PC-3 (cell line): ENCODE results near the gene SLC43A1. TPM values are rescaled to one million over a fixed set of nuclear protein-coding genes. Genes with fewer than 3 reads are reported as not detected.

Experiments
- ATAC-seq: fragments of 200-7000 bp; cut with Tn5 transposase; 2 replicates; pipeline ENCODE4 v1.9.1; 2020; ENCODE audit warnings: mild to moderate bottlenecking, moderate library complexity
- BruUV-seq: library from RNA; stranded (reverse); fragments of 400-500 nt; replicated peaks from 2 replicates; lab custom pipeline; 2021; lab: Mats Ljungman, UMichigan
- CTCF ChIA-PET: fragments of 300-600 bp; sonication (Branson Sonifier 250); formaldehyde crosslinking; loops from one replicate; lab custom pipeline; 2022; ENCODE audit warnings: antibody characterized with exemption; lab: Charles Lee
- POLR2A ChIA-PET: fragments of 300-600 bp; sonication (Branson Sonifier 250); formaldehyde crosslinking; loops from one replicate; lab custom pipeline; 2022; ENCODE audit warnings: antibody characterized with exemption; ENCODE audit not compliant: unreplicated experiment; lab: Charles Lee
- DNase-seq: peaks from one replicate; pipeline ENCODE4 v3.0.0-alpha.2; 2015
- H2AFZ ChIP-seq: fragments of 300-600 bp; sonication (generic); 2 replicates; pipeline ENCODE4 v1.6.0; 2016; ENCODE audit warnings: antibody characterized with exemption, low read length
- H3F3A ChIP-seq: fragments of 300-600 bp; sonication (generic); one replicate; pipeline ENCODE4 v1.6.0; 2017; ENCODE audit warnings: antibody characterized with exemption, low read length, control low read depth, mild to moderate bottlenecking; ENCODE audit not compliant: unreplicated experiment
- H3K27ac ChIP-seq: fragments of 300-600 bp; sonication (generic); 2 replicates; pipeline ENCODE4 v1.5.1; 2016; ENCODE audit warnings: mild to moderate bottlenecking, low read length
- H3K27me3 ChIP-seq: fragments of 300-600 bp; sonication (generic); 2 replicates; pipeline ENCODE4 v1.6.1; 2016; ENCODE audit warnings: low read length, mixed read lengths
- H3K36me3 ChIP-seq: fragments of 300-600 bp; sonication (generic); 2 replicates; pipeline ENCODE4 v1.6.1; 2016; ENCODE audit warnings: low read depth, mixed run types, low read length, mixed read lengths
- H3K4me1 ChIP-seq: fragments of 300-600 bp; sonication (generic); 2 replicates; pipeline ENCODE4 v1.5.1; 2016; ENCODE audit warnings: low read length; ENCODE audit not compliant: insufficient read depth
- H3K4me2 ChIP-seq: fragments of 300-600 bp; sonication (generic); 2 replicates; pipeline ENCODE4 v1.6.0; 2016; ENCODE audit warnings: low read length
- H3K4me3 ChIP-seq: fragments of 300-600 bp; sonication (generic); 2 replicates; pipeline ENCODE4 v1.5.1; 2016; ENCODE audit warnings: mild to moderate bottlenecking, low read length, mixed read lengths
- H3K79me2 ChIP-seq: fragments of 300-600 bp; sonication (generic); 2 replicates; pipeline ENCODE4 v1.6.1; 2017; ENCODE audit warnings: low read length, mixed read lengths
- H3K9ac ChIP-seq: fragments of 300-600 bp; sonication (generic); 2 replicates; pipeline ENCODE4 v1.6.0; 2016; ENCODE audit warnings: mild to moderate bottlenecking, low read length
- H3K9me2 ChIP-seq: fragments of 300-600 bp; sonication (generic); replicated peaks from 2 replicates; pipeline ENCODE4 v1.6.1; 2016; ENCODE audit warnings: mixed run types, low read length, mixed read lengths
- H3K9me3 ChIP-seq: fragments of 300-600 bp; sonication (generic); 2 replicates; pipeline ENCODE4 v1.6.1; 2016; ENCODE audit warnings: low read length, mixed read lengths
- H4K20me1 ChIP-seq: fragments of 300-600 bp; sonication (generic); 2 replicates; pipeline ENCODE4 v1.6.1; 2016; ENCODE audit warnings: low read length, mixed read lengths
- EZH2 ChIP-seq: fragments of 300-600 bp; sonication (generic); IDR thresholded peaks from one replicate; pipeline ENCODE4 v1.6.1; 2017; ENCODE audit warnings: antibody characterized with exemption, mild to moderate bottlenecking, low read length; ENCODE audit not compliant: unreplicated experiment
- EZH2phosphoT487 ChIP-seq: fragments of 300-600 bp; sonication (generic); IDR thresholded peaks from 2 replicates; pipeline ENCODE4 v1.6.1; 2018; ENCODE audit warnings: mild to moderate bottlenecking, antibody characterized with exemption, low read length, borderline replicate concordance
- intact Hi-C: fragments of 100-400 bp; cut with micrococcal nuclease; formaldehyde crosslinking; loops from 2 replicates; pipeline ENCODE4 v1.9.0; 2023
- total RNA-seq: library from RNA; depleted of rRNA; stranded (reverse); fragments of >200 nt; gene quantifications from 2 replicates; pipeline ENCODE4 v1.2.3, GENCODE V29; 2014
- TF ChIP-seq, protein P1 (sequence below): fragments of 300-600 bp; sonication (generic); conservative IDR thresholded peaks from 2 replicates; pipeline ENCODE4 v1.5.1; 2017; ENCODE audit warnings: antibody characterized with exemption, low read depth, mild to moderate bottlenecking, low read length

SLC43A1 gene
- total RNA-seq, 1 experiment from 2014 or later = 12.4 TPM

GRCh38 chr11:57493507-57494503 is 21.7 kb downstream of the SLC43A1 start:
- ChIA-PET POLR2A (interaction anchor here (0.5 kb wide), 1 partner anchor 148 kb away, joined by 7 read pairs; no protein-coding TSS in a partner anchor), CTCF (interaction anchor here (0.6 to 1.4 kb wide), 11 partner anchors 8 to 154 kb away, joined by 3 to 12 read pairs (median 7); no protein-coding TSS in a partner anchor)
- Histone ChIP-seq H3K27me3 (no peaks in the 10 kb centered on the region), H3K4me3 (no peak overlapping the region), H3K79me2 (no peaks in the 10 kb centered on the region), H3K4me1 (no peaks in the 10 kb centered on the region), H3K27ac (no peak overlapping the region), H3K36me3 (no peaks in the 10 kb centered on the region; the same call in 1 of the 2 replicates), H3K9me2 (no peaks in the 10 kb centered on the region), H3K4me2 (no peak overlapping the region), H3K9me3 (no peaks in the 10 kb centered on the region), H2AFZ (no peak overlapping the region), H3K9ac (no peak overlapping the region), H3F3A (no peaks in the 10 kb centered on the region), H4K20me1 (no peaks in the 10 kb centered on the region)
- TF ChIP-seq EZH2 (no peak), EZH2phosphoT487 (no peak)
- TF ChIP-seq, protein P1, sequence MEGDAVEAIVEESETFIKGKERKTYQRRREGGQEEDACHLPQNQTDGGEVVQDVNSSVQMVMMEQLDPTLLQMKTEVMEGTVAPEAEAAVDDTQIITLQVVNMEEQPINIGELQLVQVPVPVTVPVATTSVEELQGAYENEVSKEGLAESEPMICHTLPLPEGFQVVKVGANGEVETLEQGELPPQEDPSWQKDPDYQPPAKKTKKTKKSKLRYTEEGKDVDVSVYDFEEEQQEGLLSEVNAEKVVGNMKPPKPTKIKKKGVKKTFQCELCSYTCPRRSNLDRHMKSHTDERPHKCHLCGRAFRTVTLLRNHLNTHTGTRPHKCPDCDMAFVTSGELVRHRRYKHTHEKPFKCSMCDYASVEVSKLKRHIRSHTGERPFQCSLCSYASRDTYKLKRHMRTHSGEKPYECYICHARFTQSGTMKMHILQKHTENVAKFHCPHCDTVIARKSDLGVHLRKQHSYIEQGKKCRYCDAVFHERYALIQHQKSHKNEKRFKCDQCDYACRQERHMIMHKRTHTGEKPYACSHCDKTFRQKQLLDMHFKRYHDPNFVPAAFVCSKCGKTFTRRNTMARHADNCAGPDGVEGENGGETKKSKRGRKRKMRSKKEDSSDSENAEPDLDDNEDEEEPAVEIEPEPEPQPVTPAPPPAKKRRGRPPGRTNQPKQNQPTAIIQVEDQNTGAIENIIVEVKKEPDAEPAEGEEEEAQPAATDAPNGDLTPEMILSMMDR = peak; percentile 98
- ATAC-seq (peak; percentile 79), DNase-seq (peak; percentile 85)
- BruUV-seq = TSS peak; percentile 99
- intact Hi-C loops = loop anchor here (1.0 kb wide), 1 partner anchor 33 kb away; no protein-coding TSS in a partner anchor

- Histone ChIP-seq H3K27ac (no peak overlapping the region), H3K36me3 (no peaks in the 10 kb centered on the region; the same call in 1 of the 2 replicates), H3K4me3 (no peak overlapping the region), H4K20me1 (no peaks in the 10 kb centered on the region), H2AFZ (no peak overlapping the region), H3K9ac (no peak overlapping the region), H3K79me2 (no peaks in the 10 kb centered on the region), H3K9me2 (no peaks in the 10 kb centered on the region), H3K9me3 (no peaks in the 10 kb centered on the region), H3K27me3 (no peaks in the 10 kb centered on the region), H3K4me1 (no peaks in the 10 kb centered on the region), H3K4me2 (no peak overlapping the region), H3F3A (no peaks in the 10 kb centered on the region)
- ChIA-PET POLR2A (no interaction called here), CTCF (no interaction called here)
- no TSS peak for BruUV-seq
- intact Hi-C loops = no loop called here
- ATAC-seq (no peak), DNase-seq (no peak)
- no peak for TF ChIP-seq EZH2
- TF ChIP-seq, protein P1 = peak; percentile 76
- TF ChIP-seq EZH2phosphoT487 = no peak
These were observed 24.0 kb downstream of the SLC43A1 start for GRCh38 chr11:57491371-57492061.
